PFSK-1 (cell line): Measurements from ENCODE around the gene RBMS3.

Experiments used
- POLR2AphosphoS5 ChIP-seq: IDR thresholded peaks from 2 replicates; pipeline ENCODE4 v1.6.1; 2012; ENCODE audit warnings: low read depth, mild to moderate bottlenecking, control low read depth, low read length, moderate library complexity
- REST ChIP-seq, 2 experiments: IDR thresholded peaks; 2 replicates each; pipeline versions ENCODE4 v1.6.1 to v1.8.0; 2011 to 2012; ENCODE audit warnings: low read depth in 2 of 2, low read length in 2 of 2, control low read depth in 1 of 2, inconsistent platforms in 1 of 2, mild to moderate bottlenecking in 1 of 2, moderate library complexity in 1 of 2; ENCODE audit not compliant: insufficient read depth in 1 of 2
- TAF1 ChIP-seq: IDR thresholded peaks from 2 replicates; pipeline ENCODE4 v1.6.1; 2012; ENCODE audit warnings: low read length, control low read depth, borderline replicate concordance; ENCODE audit not compliant: insufficient read depth

DNA sequence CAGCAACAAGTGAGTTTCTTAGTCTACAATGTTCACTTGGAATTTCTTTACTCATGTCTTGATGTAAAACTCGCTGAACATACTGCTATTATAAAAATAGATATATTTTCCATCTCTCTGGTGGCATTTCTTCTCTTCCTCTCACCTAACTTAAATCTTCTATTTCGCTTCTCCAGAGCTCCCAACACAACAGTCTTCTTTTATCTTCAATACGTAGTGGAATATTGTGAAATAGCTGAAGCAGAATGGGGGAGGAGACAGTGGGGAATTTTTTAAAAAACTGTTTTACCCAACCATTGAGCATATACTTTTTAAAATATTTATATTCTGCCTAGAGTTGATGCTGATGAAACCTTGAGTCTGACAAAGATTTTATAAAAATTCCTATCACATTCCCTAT lies 548.5 kb downstream of the RBMS3 start:
- TF ChIP-seq POLR2AphosphoS5 (no peak), TAF1 (no peak), REST (IDR thresholded peaks at IDR 0.05; ENCODE audit: insufficient read depth in 1 of 2, low read depth in 2 of 2, low read length in 2 of 2) (no peak)
